Endothelial cell of umbilical vein (primary cell): ENCODE results near the gene FYN. TPM values are rescaled to one million over a fixed set of nuclear protein-coding genes. Genes with fewer than 3 reads are reported as not detected.

Experiments used
- BruUV-seq: library from RNA; stranded (reverse); fragments of 400-500 nt; replicated peaks from 2 replicates; lab custom pipeline; 2021; lab: Mats Ljungman, UMichigan
- CTCF ChIA-PET: fragments of 300-600, 350-600 bp; sonication (Branson Sonifier 250); formaldehyde crosslinking; loops from one replicate; lab custom pipeline; 2021; ENCODE audit warnings: antibody characterized with exemption, inconsistent platforms; lab: Charles Lee
- POLR2A ChIA-PET: fragments of 300-600, 350-600 bp; sonication (Branson Sonifier 250); formaldehyde crosslinking; loops from one replicate; lab custom pipeline; 2021; ENCODE audit warnings: antibody characterized with exemption, inconsistent platforms; lab: Charles Lee
- DNase-seq: peaks from one replicate; pipeline ENCODE4 v3.0.0-alpha.2; 2011; ENCODE audit warnings: low read depth, low spot score
- FAIRE-seq: peaks from 2 replicates; lab custom pipeline; 2011; peaks lifted over from hg19 to GRCh38; lab: Jason Lieb, UNC
- H2AFZ ChIP-seq: 2 replicates; pipeline ENCODE4 v1.6.0; 2012; ENCODE audit warnings: low read depth, low read length, control low read depth, inconsistent platforms
- H3K27ac ChIP-seq: 2 replicates; pipeline ENCODE4 v1.5.1; 2011; ENCODE audit warnings: low read depth, mild to moderate bottlenecking, control low read depth, low read length, moderate library complexity; ENCODE audit not compliant: insufficient read depth
- H3K27me3 ChIP-seq, 2 experiments: 2 replicates each; pipeline versions ENCODE4 v1.6.0 to v1.6.1; 2011; ENCODE audit warnings: low read length in 2 of 2, mixed read lengths in 1 of 2; ENCODE audit not compliant: control insufficient read depth in 2 of 2, insufficient read depth in 2 of 2
- H3K36me3 ChIP-seq, 2 experiments: 2 replicates in 1 of 2; 3 replicates in 1 of 2; pipeline ENCODE4 v1.5.1; 2011; ENCODE audit warnings: low read length in 2 of 2, mild to moderate bottlenecking in 1 of 2, moderate library complexity in 1 of 2; ENCODE audit not compliant: control insufficient read depth in 2 of 2, insufficient read depth in 2 of 2; ENCODE audit errors: extremely low read depth in 1 of 2
- H3K4me1 ChIP-seq: 3 replicates; pipeline ENCODE4 v1.5.1; 2011; ENCODE audit warnings: mild to moderate bottlenecking, low read length; ENCODE audit not compliant: control insufficient read depth, insufficient read depth; ENCODE audit errors: extremely low read depth
- H3K4me2 ChIP-seq: 2 replicates; pipeline ENCODE4 v1.6.1; 2011; ENCODE audit warnings: low read length, control low read depth, mixed read lengths; ENCODE audit not compliant: insufficient read depth
- H3K4me3 ChIP-seq, 3 experiments: fragments of 200-600 bp in 1 of 3; sonication (generic), shearing (Covaris generic) in 1 of 3; replicated peaks in 1 of 3; 2 replicates each; pipeline ENCODE4 v1.5.1; 2011 to 2016; ENCODE audit warnings: control low read depth in 3 of 3, low read length in 3 of 3, mild to moderate bottlenecking in 2 of 3, inconsistent platforms in 1 of 3, low read depth in 1 of 3, moderate library complexity in 1 of 3; ENCODE audit not compliant: insufficient read depth in 1 of 3
- H3K79me2 ChIP-seq: 2 replicates; pipeline ENCODE4 v1.6.0; 2012; ENCODE audit warnings: low read length, inconsistent platforms; ENCODE audit not compliant: control insufficient read depth, insufficient read depth
- H3K9ac ChIP-seq: replicated peaks from 2 replicates; pipeline ENCODE3; 2011; ENCODE audit warnings: low read length, control low read depth; ENCODE audit not compliant: insufficient read depth; ENCODE audit errors: extremely low read depth
- H3K9me1 ChIP-seq: replicated peaks from 3 replicates; pipeline ENCODE4 v1.6.0; 2011; ENCODE audit warnings: mild to moderate bottlenecking, low read length; ENCODE audit not compliant: control insufficient read depth, insufficient read depth; ENCODE audit errors: extremely low read depth
- H3K9me3 ChIP-seq: replicated peaks from 2 replicates; pipeline ENCODE4 v1.5.1; 2012; ENCODE audit warnings: low read length, inconsistent platforms; ENCODE audit not compliant: control insufficient read depth, insufficient read depth
- H4K20me1 ChIP-seq: replicated peaks from 2 replicates; pipeline ENCODE3; 2011; ENCODE audit warnings: mild to moderate bottlenecking, low read length; ENCODE audit not compliant: control insufficient read depth, insufficient read depth; ENCODE audit errors: extremely low read depth
- EZH2 ChIP-seq: IDR thresholded peaks from 2 replicates; pipeline ENCODE4 v1.6.1; 2012; ENCODE audit warnings: borderline replicate concordance, low read depth, mild to moderate bottlenecking, moderate library complexity, low read length, inconsistent platforms; ENCODE audit not compliant: severe bottlenecking
- FOS ChIP-seq: IDR thresholded peaks from 2 replicates; pipeline ENCODE4 v1.6.1; 2011; ENCODE audit warnings: mild to moderate bottlenecking, low read length, moderate library complexity, borderline replicate concordance; ENCODE audit not compliant: insufficient read depth
- GATA2 ChIP-seq: IDR thresholded peaks from 2 replicates; pipeline ENCODE4 v1.7.0; 2011; ENCODE audit warnings: low read depth, mild to moderate bottlenecking, moderate library complexity, mixed read lengths, low read length; ENCODE audit not compliant: insufficient read length, insufficient read depth
- JUN ChIP-seq: IDR thresholded peaks from 2 replicates; pipeline ENCODE4 v1.6.1; 2011; ENCODE audit warnings: borderline replicate concordance, low read depth; ENCODE audit not compliant: insufficient read length, insufficient read depth
- MAX ChIP-seq: IDR thresholded peaks from 2 replicates; pipeline ENCODE4 v1.6.1; 2011; ENCODE audit not compliant: insufficient read depth, insufficient read length
- MYC ChIP-seq: IDR thresholded peaks from one replicate; pipeline ENCODE4 v1.6.1; 2011; ENCODE audit warnings: mild to moderate bottlenecking, low read depth, low read length
- POLR2A ChIP-seq: IDR thresholded peaks from 2 replicates; pipeline ENCODE4 v1.6.1; 2012; ENCODE audit warnings: low read depth, mild to moderate bottlenecking, control low read depth, low read length
- POLR2AphosphoS5 ChIP-seq: IDR thresholded peaks from 2 replicates; pipeline ENCODE4 v1.6.1; 2012; ENCODE audit warnings: low read depth, mild to moderate bottlenecking, control low read depth, low read length, moderate library complexity; ENCODE audit not compliant: insufficient read depth
- dilution Hi-C: fragments of 300-500 bp; cut with MboI; formaldehyde crosslinking; loops from one replicate; pipeline ENCODE4 v1.15.0; 2019; ENCODE audit warnings: low sequenced_read_pairs; ENCODE audit not compliant: extremely low pct_ligation_motif_present
- intact Hi-C: fragments of 100-400 bp; cut with micrococcal nuclease; formaldehyde crosslinking; loops from one replicate; pipeline ENCODE4 v1.10.0; 2022
- polyA plus RNA-seq, 4 experiments: library from polyadenylated mRNA; depleted of rRNA in 3 of 4; stranded (reverse) in 3 of 4; unstranded in 1 of 4; fragments of >200 nt; gene quantifications; 2 replicates each; pipeline versions ENCODE4 v1.2.1 to v1.2.3, GENCODE V29; 2011 to 2012; ENCODE audit warnings: missing spikeins in 1 of 4
- total RNA-seq: library from RNA; stranded (reverse); gene quantifications from 2 replicates; pipeline ENCODE4 v1.2.3, GENCODE V29; 2021
- TF ChIP-seq, protein P1 (sequence below), 2 donors: IDR thresholded peaks; 1 replicate in 1 of 2; 2 replicates in 1 of 2; pipeline ENCODE4 v1.5.1; 2011; ENCODE audit warnings: low read length in 2 of 2, mild to moderate bottlenecking in 2 of 2, moderate library complexity in 2 of 2, control low read depth in 1 of 2, inconsistent platforms in 1 of 2, low read depth in 1 of 2; ENCODE audit not compliant: insufficient read depth in 1 of 2; ENCODE audit errors: extremely low read depth in 1 of 2

FYN gene
- total and polyA plus RNA-seq, 2 donors (not counting 3 experiments of a cell fraction or from before 2014, with no cell fraction given), result 69.0 to 143 TPM

GRCh38 chr6:111793711-111794111 is 79.5 kb downstream of the FYN start:
- Histone ChIP-seq H3K4me1 (peaks cover 6% of the 10 kb centered on the region), H3K4me2 (no peak overlapping the region), H3K36me3 (no peaks in the 10 kb centered on the region), H2AFZ (no peak overlapping the region), H3K9ac (no peak overlapping the region), H3K79me2 (peaks cover 13% of the 10 kb centered on the region), H3K27me3 (no peaks in the 10 kb centered on the region), H3K9me1 (no peaks in the 10 kb centered on the region), H3K4me3 (no peak overlapping the region), H4K20me1 (no peaks in the 10 kb centered on the region), H3K27ac (no peak overlapping the region), H3K9me3 (no peaks in the 10 kb centered on the region)
- no peak for DNase-seq
- CTCF ChIA-PET, result no interaction called here
- TF ChIP-seq MYC (no peak), EZH2 (no peak), GATA2 (no peak), FOS (no peak), POLR2A (no peak), JUN (no peak), POLR2AphosphoS5 (no peak), MAX (no peak)
- TF ChIP-seq, protein P1, sequence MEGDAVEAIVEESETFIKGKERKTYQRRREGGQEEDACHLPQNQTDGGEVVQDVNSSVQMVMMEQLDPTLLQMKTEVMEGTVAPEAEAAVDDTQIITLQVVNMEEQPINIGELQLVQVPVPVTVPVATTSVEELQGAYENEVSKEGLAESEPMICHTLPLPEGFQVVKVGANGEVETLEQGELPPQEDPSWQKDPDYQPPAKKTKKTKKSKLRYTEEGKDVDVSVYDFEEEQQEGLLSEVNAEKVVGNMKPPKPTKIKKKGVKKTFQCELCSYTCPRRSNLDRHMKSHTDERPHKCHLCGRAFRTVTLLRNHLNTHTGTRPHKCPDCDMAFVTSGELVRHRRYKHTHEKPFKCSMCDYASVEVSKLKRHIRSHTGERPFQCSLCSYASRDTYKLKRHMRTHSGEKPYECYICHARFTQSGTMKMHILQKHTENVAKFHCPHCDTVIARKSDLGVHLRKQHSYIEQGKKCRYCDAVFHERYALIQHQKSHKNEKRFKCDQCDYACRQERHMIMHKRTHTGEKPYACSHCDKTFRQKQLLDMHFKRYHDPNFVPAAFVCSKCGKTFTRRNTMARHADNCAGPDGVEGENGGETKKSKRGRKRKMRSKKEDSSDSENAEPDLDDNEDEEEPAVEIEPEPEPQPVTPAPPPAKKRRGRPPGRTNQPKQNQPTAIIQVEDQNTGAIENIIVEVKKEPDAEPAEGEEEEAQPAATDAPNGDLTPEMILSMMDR (IDR thresholded peaks at IDR 0.05; ENCODE audit: extremely low read depth in 1 of 2, insufficient read depth in 1 of 2, low read depth in 1 of 2, low read length in 2 of 2), result no peak
- dilution Hi-C loops (no loop called here), intact Hi-C loops (no loop called here)
- POLR2A ChIA-PET, result no interaction called here
- no TSS peak for BruUV-seq
- FAIRE-seq, result no peak
